ENCODE results near the gene LNX2.
A peak's percentile ranks its signal among the peaks of the same experiment; 100 is the strongest.
"Not testable (repeated sequence)": the region's sequence is repeated elsewhere in the genome, so short reads cannot be mapped to it uniquely, and the experiment has no call there.

Gene LNX2

DNA sequence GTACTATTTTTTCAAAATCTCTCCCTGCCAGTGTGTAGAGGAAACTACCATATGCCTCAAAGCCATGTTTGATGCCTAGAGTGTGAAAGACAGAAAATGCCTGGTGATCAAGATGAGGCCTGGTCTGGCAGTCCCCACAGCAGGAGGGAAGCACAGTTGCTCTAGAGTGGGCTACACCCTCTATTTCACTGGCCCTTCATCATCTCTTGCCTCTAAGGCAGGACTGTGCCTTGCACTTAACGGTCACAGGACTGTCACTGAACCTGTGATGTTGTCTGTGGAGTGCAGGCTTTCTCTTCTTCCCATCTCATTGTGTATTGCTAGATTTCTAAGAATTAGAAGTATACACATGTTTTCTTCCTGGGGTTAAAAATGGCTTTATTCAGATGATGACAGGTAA lies 17.7 kb upstream of the LNX2 start:
- FAIRE-seq (no peak), DNase-seq (ENCODE audit: low spot score) (no peak)

DNA sequence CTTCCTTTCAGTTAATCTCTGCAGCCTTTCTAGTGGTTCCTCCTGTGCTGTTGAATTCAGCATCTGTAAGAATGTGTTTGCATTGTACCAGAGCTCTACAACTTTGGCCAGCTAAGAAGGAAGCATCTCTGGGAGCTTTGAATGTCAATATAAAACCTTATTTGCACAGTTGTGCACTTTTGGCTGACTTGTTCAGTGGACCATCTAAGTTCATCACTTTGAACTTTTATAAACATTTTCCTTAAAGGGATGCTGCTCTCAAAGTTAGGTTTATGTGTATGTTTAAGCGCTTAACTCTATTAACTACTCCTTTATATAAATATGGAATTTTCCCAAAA lies 16.9 kb upstream of the LNX2 start:
- FAIRE-seq = no peak

DNA sequence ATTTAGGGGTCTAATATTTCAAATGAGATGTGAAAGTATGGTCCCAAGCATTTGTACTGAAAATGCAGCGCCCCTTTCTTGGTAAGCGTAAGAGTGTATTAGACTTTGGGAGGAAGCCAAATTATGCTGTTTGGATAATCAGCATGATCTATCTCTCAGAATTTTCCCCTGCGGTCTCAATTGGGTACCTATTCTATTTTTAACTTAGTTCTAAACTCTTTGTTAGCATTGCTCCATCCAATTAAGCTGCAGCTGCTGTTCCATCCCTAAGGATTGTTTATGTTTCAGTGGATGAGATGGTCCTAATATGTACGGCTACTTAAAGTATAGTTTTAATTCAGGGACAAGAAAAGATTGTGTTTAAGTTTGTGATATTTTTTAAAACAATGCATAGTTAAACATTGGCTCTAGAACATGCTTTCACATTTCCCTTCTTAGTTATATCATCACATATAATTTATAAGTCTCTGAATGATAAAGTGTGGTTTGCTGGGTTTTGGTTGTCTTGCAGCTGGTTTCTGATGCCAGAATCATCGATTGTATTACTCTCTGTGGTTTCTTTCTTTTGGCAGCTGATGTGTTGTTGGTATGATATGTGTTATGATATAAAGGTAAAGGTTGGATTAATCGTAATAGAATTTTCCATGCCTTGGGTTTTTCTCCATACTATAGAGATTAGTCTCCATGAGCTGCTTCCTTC lies 16.4 kb upstream of the LNX2 start:
- DNase-seq (ENCODE audit: low spot score) (no peak), FAIRE-seq (no peak)

More for the DNA sequence above, 16.9 kb upstream of the LNX2 start:
- no peak for DNase-seq (ENCODE audit: low spot score)

GRCh38 chr13:27635266-27635665 lies 14.9 kb upstream of the LNX2 start:
- FAIRE-seq (no peak), DNase-seq (ENCODE audit: low spot score) (no peak)

DNA sequence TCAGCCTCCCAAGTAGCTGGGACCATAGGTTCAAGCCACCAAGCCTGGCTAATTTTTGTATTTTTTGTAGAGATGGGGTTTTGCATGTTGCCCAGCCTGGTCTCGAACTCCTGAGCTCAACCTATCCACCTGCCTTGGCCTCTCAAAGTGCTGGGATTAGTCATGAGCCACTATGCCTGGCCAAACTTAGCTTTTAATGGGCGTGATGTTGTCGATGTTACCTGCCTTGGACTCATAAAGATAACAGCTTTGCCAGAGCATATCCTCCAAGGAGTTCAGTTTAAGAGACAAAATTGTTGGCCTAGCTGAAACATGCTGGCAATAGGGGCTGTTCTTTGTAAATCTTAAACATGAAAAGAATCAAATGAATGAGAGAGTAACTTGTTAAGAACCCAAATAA lies 14.5 kb upstream of the LNX2 start:
- FAIRE-seq (no peak), DNase-seq (ENCODE audit: low spot score) (no peak)

- DNase-seq (ENCODE audit: low spot score) (no peak), FAIRE-seq (no peak)
Observed at GRCh38 chr13:27634231-27634630, 13.9 kb upstream of the LNX2 start.

DNA sequence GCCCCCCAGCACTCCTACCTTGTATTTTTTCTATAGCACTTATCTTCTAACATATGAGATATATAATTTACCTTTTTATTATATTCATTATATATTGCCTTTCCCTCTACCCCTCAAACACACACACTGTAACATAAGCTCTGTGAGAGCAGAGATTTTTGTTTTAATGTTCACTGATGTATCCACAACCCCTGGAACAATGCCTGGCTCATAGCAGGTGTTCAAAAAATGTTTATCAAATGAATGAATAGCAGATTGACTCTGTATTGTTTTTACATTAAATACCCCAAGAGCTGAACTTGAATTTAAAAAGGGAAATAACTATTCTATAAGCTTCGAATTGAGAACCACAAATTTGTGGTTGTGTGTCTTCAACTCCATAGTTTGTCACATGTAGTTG lies 12.3 kb upstream of the LNX2 start:
- DNase-seq (ENCODE audit: low spot score) (no peak), FAIRE-seq (no peak)

GRCh38 chr13:27632214-27632613 lies 11.9 kb upstream of the LNX2 start:
- FAIRE-seq (no peak), DNase-seq (ENCODE audit: low spot score) (no peak)

DNA sequence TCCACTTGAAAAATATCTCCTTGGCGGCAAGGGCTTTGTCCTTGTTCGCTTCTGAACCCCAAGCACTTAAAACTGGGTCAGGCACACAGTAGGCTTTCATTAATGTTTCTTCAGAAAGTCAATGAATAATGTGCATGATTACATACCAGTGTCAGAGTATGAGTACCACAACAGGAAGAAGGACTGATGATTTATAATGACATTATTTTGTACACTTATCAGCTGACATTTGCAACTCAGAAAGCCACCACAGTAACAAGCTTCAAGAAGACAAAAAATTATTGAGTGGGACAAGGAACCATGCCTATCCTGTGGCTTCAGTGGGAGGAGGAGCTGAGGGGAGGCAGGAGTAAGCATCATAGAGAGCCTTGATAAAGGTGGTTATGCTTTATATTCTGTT lies 11.3 kb upstream of the LNX2 start:
- no peak for DNase-seq (ENCODE audit: low spot score)

GRCh38 chr13:27631156-27631555 lies 10.8 kb upstream of the LNX2 start:
- DNase-seq (ENCODE audit: low spot score) (no peak), FAIRE-seq (no peak)

More for the DNA sequence above, 11.3 kb upstream of the LNX2 start:
- FAIRE-seq = no peak

GRCh38 chr13:27628766-27629165 lies 8.4 kb upstream of the LNX2 start:
- not testable (repeated sequence) for DNase-seq (ENCODE audit: low spot score); FAIRE-seq

GRCh38 chr13:27628081-27628480 lies 7.8 kb upstream of the LNX2 start:
- DNase-seq (ENCODE audit: low spot score) (no peak), FAIRE-seq (no peak)

DNA sequence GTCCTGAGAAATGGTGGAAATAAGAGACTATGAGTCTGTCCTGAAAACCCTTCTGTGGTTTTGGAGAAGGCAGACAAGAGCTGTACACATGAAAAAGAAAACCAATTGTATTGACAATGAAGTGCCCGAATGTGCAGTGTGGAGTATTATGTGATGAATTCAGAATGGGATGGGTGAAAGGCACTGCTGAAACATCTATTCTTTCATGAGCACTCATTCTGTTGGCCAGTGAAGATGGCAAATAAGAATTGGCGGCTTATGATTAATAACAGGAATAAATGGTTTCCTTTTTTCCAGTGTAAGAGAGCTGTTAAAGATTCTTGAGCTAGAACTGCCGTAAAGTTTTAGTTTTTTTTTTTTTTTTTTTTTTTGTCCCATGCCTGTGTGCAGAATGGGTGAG lies 7.1 kb upstream of the LNX2 start:
- FAIRE-seq (no peak), DNase-seq (ENCODE audit: low spot score) (no peak)

DNA sequence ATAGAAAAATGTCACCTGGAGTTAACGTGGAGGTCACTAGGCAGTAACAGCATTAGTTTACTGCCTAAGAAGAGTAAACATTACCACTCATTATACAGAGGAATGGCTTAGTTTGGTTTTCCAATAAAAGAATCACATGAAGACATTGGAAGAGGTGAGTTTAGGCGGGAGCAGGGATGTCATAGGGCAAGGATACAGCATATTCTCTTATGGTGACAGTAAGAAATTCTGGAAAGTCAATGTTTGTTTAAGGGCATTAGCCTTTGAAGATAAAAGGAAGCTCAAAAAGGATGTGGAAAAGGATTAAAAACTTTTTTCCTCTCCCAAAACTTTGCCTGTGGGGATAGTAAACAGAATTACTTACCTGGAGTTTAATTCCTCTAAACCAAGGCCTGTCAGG lies 5.5 kb upstream of the LNX2 start:
- no peak for FAIRE-seq

DNA sequence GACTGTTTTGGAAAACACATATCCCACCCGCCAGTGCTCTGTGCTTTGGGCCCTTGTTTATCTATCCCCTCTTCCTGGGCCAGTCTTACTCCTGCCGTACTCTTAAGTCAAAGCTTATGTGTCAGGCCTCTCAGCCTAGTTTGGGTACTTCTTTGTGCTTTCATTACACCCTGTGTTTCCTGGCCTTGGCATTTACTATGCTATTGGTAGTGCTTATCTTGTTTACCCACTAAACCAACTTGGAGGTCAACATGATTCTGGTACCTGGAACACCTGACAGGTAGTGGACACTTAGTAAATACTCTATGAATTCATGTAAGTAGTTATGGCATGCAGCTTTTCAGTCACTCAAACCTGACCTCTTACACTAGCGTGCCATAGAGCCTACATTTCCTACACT lies 3.7 kb upstream of the LNX2 start:
- FAIRE-seq (no peak), DNase-seq (ENCODE audit: low spot score) (no peak)

More for the DNA sequence above, 5.5 kb upstream of the LNX2 start:
- DNase-seq (ENCODE audit: low spot score) = no peak

DNA sequence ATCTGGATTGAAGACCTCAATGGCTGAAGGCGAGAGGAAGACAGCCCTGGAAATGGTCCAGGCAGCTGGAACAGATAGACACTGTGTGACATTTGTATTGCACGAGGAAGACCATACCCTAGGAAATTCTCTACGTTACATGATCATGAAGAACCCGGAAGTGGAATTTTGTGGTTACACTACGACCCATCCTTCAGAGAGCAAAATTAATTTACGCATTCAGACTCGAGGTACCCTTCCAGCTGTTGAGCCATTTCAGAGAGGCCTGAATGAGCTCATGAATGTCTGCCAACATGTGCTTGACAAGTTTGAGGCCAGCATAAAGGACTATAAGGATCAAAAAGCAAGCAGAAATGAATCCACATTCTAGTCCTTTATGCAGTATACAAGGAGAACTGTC lies 2.6 kb upstream of the LNX2 start:
- FAIRE-seq = no peak
- no peak for DNase-seq (ENCODE audit: low spot score)

DNA sequence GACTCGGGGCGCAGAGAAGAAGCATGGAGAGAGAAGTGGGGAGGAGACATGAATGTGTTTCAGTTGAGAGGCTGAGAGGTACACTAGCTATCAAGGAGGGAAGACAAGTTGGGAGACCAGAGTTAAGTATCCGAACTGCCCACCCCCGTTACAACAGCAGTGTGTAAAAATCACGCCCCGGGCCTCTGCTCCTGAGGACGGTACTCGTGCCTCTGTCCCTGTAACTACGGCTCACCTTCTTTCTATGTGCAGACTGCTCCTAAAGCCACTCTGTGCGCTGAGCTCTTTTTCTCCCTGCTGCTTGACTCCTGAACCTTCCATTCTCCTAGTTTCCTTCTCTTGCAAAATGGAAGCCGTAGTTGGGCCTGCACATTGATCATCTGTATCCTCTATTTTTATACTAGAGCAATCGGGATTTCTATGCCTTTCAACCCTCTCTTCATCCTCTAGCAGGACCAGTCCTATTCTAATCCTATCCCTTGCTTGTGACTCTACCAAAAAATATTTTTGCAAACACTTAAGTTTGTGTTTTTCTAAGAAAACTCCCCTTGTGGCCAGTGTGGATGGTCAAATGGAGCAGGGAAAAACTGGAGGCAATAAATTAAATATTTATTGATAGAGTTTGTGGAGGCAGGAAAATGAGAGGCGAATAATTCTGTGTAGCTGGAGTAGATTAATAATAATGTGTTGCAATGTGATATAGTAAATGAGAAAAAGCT lies 1.9 kb upstream of the LNX2 start:
- DNase-seq (ENCODE audit: low spot score) = no peak
- FAIRE-seq = no peak

GRCh38 chr13:27621366-27622101 lies 1.2 kb upstream of the LNX2 start, which contains the start of gene POLR1D:
TSS of gene POLR1D (plus strand) at chr13:27621892. CDS start at chr13:27621984, 92 bp downstream.
- DNase-seq (ENCODE audit: low spot score) (peak; percentile 87), FAIRE-seq (no peak)

DNA sequence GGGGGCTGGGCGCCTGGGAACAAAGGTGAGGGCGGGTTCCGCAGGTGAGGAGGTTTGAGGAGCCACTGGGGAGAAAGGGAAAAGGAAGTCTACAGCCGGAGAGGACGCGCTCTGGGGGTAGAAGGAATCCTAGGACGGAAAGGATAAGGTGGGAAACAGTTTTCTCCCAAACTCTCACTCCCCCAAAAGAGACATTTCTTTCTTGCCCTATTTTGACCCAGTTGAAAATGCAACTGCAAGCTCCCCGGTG lies 712 bp upstream of the LNX2 start:
- DNase-seq (ENCODE audit: low spot score) (no peak), FAIRE-seq (no peak)

DNA sequence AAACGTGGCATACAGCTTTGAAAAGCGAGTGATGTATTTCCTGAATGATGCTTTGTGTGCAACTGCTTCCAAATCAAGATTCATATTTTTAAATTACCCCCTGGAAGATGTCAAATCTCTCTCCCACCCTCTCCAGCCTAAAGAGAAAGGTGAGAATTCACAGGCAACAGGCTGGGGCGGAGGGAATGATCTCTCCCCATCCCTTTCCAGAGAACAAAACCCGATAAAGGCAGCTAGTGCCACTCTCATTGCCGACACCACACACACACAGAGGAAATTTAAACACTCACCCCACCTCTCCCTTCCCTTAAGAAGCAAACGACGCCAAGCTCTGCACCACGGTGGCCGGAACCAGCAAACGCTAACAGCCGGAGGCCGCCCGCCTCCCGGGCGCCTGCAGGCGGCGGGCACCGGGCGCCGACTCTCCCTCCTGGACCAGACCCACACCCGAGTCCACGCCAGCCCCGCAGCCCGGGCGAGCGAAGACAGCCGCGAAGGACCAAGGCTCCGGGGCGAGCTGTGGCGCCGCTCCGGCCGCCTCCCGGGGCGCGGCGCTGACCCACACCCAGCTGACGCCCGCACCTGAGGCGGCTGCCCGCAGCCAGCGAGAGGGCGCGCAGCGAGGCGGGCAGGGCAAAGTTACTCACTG lies 477 bp downstream of the LNX2 start:
- FAIRE-seq (no peak), DNase-seq (ENCODE audit: low spot score) (peak; percentile 33)

GRCh38 chr13:27619093-27619727 lies 1.1 kb downstream of the LNX2 start:
- FAIRE-seq (no peak), DNase-seq (ENCODE audit: low spot score) (no peak)

DNA sequence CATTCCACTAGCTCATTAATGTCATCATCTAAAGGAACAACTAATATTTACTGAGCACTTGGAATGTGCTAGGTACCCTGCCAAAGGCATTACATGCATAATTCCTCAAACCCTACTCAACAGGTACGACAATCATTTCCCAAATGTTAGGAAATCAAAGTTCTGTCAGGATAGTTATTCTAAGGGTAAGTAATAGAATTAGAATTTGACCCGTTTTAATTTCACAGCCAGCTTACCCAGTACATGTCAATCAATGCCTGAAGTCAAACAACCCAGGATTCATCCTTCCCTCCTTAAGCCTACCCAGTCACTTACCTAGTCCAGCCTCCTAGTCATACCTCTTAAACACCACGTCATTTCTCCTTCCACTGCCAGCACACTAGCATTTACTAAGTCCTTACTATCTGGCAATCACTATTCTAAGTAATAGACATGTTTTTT lies 2.4 kb downstream of the LNX2 start:
- FAIRE-seq (no peak), DNase-seq (ENCODE audit: low spot score) (no peak)

Measured in urothelium cell line (cell line).